ENCODE results near the gene ECM2. TPM values are rescaled to one million over a fixed set of nuclear protein-coding genes. Genes with fewer than 3 reads are reported as not detected.

ECM2 gene
- total RNA-seq, 2 experiments from 2014 or later, result not detected

GRCh38 chr9:92520837-92521236 lies 15.0 kb downstream of the ECM2 start:
- ChIA-PET POLR2A (no interaction called here), CTCF (no interaction called here)
- no peak for TF ChIP-seq CTCF (IDR thresholded peaks at IDR 0.05)
- intact Hi-C loops (cut with DNase I, micrococcal nuclease), result no loop called here
- H3K4me3 ChIP-seq (ENCODE audit: low read length), result no peak overlapping the region
- H3K27me3 ChIP-seq (ENCODE audit: control insufficient read depth in 1 of 2, insufficient read depth in 2 of 2, low read length in 2 of 2), result no peaks in the 10 kb centered on the region
- DNase-seq (no peak), ATAC-seq (ENCODE audit: poor library complexity) (no peak)
- H3K4me3 Mint-ChIP-seq, result no peak overlapping the region
- H3K4me1 ChIP-seq (ENCODE audit: insufficient read depth, low read length), result no peaks in the 10 kb centered on the region
- H3K36me3 Mint-ChIP-seq (ENCODE audit: low read depth), result no peaks in the 10 kb centered on the region
- no peaks in the 10 kb centered on the region for H3K4me1 Mint-ChIP-seq (ENCODE audit: low read depth)
- no peaks in the 10 kb centered on the region for H3K9me3 ChIP-seq (ENCODE audit: control insufficient read depth in 1 of 2, insufficient read depth in 1 of 2, low read length in 2 of 2)
- peaks cover 3% of the 10 kb centered on the region for H3K9me3 Mint-ChIP-seq
- no peaks in the 10 kb centered on the region for H3K27me3 Mint-ChIP-seq
- no peaks in the 10 kb centered on the region for H3K36me3 ChIP-seq (ENCODE audit: insufficient read depth, low read length)
- no peak overlapping the region for H3K27ac Mint-ChIP-seq
- H3K27ac ChIP-seq (ENCODE audit: low read depth in 1 of 2, low read length in 2 of 2), result no peak overlapping the region

GRCh38 chr9:92518199-92518598 lies 17.6 kb downstream of the ECM2 start:
- no peaks in the 10 kb centered on the region for H3K27me3 ChIP-seq (ENCODE audit: control insufficient read depth in 1 of 2, insufficient read depth in 2 of 2, low read length in 2 of 2)
- intact Hi-C loops (cut with DNase I, micrococcal nuclease), result no loop called here
- H3K9me3 ChIP-seq (ENCODE audit: control insufficient read depth in 1 of 2, insufficient read depth in 1 of 2, low read length in 2 of 2), result no peaks in the 10 kb centered on the region
- no peak overlapping the region for H3K4me3 Mint-ChIP-seq
- H3K4me1 Mint-ChIP-seq (ENCODE audit: low read depth), result no peaks in the 10 kb centered on the region
- no peak overlapping the region for H3K27ac Mint-ChIP-seq
- H3K36me3 Mint-ChIP-seq (ENCODE audit: low read depth), result no peaks in the 10 kb centered on the region
- H3K4me3 ChIP-seq (ENCODE audit: low read length), result no peak overlapping the region
- no peaks in the 10 kb centered on the region for H3K27me3 Mint-ChIP-seq
- ChIA-PET POLR2A (no interaction called here), CTCF (no interaction called here)
- H3K9me3 Mint-ChIP-seq, result peaks cover 3% of the 10 kb centered on the region
- no peaks in the 10 kb centered on the region for H3K36me3 ChIP-seq (ENCODE audit: insufficient read depth, low read length)
- H3K27ac ChIP-seq (ENCODE audit: low read depth in 1 of 2, low read length in 2 of 2), result no peak overlapping the region
- ATAC-seq (ENCODE audit: poor library complexity) (no peak), DNase-seq (no peak)
- no peak for TF ChIP-seq CTCF (IDR thresholded peaks at IDR 0.05)
- no peaks in the 10 kb centered on the region for H3K4me1 ChIP-seq (ENCODE audit: insufficient read depth, low read length)

GRCh38 chr9:92517046-92517445 lies 18.7 kb downstream of the ECM2 start:
- no peak for TF ChIP-seq CTCF (IDR thresholded peaks at IDR 0.05)
- H3K9me3 Mint-ChIP-seq, result peaks cover 3% of the 10 kb centered on the region
- Histone ChIP-seq H3K4me1 (ENCODE audit: insufficient read depth, low read length) (no peaks in the 10 kb centered on the region), H3K27ac (ENCODE audit: low read depth in 1 of 2, low read length in 2 of 2) (no peak overlapping the region), H3K4me3 (ENCODE audit: low read length) (no peak overlapping the region), H3K27me3 (ENCODE audit: control insufficient read depth in 1 of 2, insufficient read depth in 2 of 2, low read length in 2 of 2) (no peaks in the 10 kb centered on the region), H3K36me3 (ENCODE audit: insufficient read depth, low read length) (no peaks in the 10 kb centered on the region), H3K9me3 (ENCODE audit: control insufficient read depth in 1 of 2, insufficient read depth in 1 of 2, low read length in 2 of 2) (no peaks in the 10 kb centered on the region)
- no peaks in the 10 kb centered on the region for H3K36me3 Mint-ChIP-seq (ENCODE audit: low read depth)
- ChIA-PET CTCF (no interaction called here), POLR2A (no interaction called here)
- H3K27me3 Mint-ChIP-seq, result no peaks in the 10 kb centered on the region
- no peak for ATAC-seq (ENCODE audit: poor library complexity)
- no peak for DNase-seq
- no peak overlapping the region for H3K27ac Mint-ChIP-seq
- intact Hi-C loops (cut with DNase I, micrococcal nuclease), result no loop called here
- no peak overlapping the region for H3K4me3 Mint-ChIP-seq
- H3K4me1 Mint-ChIP-seq (ENCODE audit: low read depth), result no peaks in the 10 kb centered on the region
